GM21737 (cell line): ENCODE measurements around the gene POLR3K.

Experiments used
- ATAC-seq: cut with Tn5 transposase; IDR thresholded peaks from one replicate; pipeline ENCODE4 v1.9.1; 2021; ENCODE audit warnings: mild to moderate bottlenecking, moderate library complexity; ENCODE audit not compliant: unreplicated experiment

The POLR3K gene

GRCh38 chr16:66309-67182 lies 13.1 kb upstream of the POLR3K start:
- no peak for ATAC-seq

GRCh38 chr16:65745-66144 lies 12.3 kb upstream of the POLR3K start:
- no peak for ATAC-seq

GRCh38 chr16:64914-65255 lies 11.5 kb upstream of the POLR3K start:
- no peak for ATAC-seq

- no peak for ATAC-seq
These were observed 10.8 kb upstream of the POLR3K start for GRCh38 chr16:63998-64913.

GRCh38 chr16:63466-63865 lies 10.1 kb upstream of the POLR3K start:
- no peak for ATAC-seq

- ATAC-seq, result no peak
These were observed 9.6 kb upstream of the POLR3K start for GRCh38 chr16:62968-63391.

- no peak for ATAC-seq
These were observed 9.0 kb upstream of the POLR3K start for GRCh38 chr16:62283-62967.

GRCh38 chr16:61879-62281 lies 8.5 kb upstream of the POLR3K start:
- ATAC-seq, result no peak

GRCh38 chr16:60929-61878 lies 7.8 kb upstream of the POLR3K start:
- no peak for ATAC-seq

GRCh38 chr16:60166-60565 lies 6.8 kb upstream of the POLR3K start:
- no peak for ATAC-seq

- ATAC-seq, result no peak
These were observed 6.1 kb upstream of the POLR3K start for GRCh38 chr16:59440-60059.

GRCh38 chr16:58491-59439 lies 5.4 kb upstream of the POLR3K start:
- ATAC-seq, result no peak

GRCh38 chr16:57711-58110 lies 4.3 kb upstream of the POLR3K start:
- ATAC-seq, result no peak

GRCh38 chr16:56231-56927 lies 3.0 kb upstream of the POLR3K start:
- no peak for ATAC-seq

GRCh38 chr16:55571-56136 lies 2.2 kb upstream of the POLR3K start:
- ATAC-seq, result no peak

- no peak for ATAC-seq
These were observed 801 bp upstream of the POLR3K start for GRCh38 chr16:54237-54581.

GRCh38 chr16:50769-51591 lies 2.4 kb downstream of the POLR3K start:
- no peak for ATAC-seq
